NCI-H1694 (cell line): Measurements from ENCODE around the gene JPH4.
A peak's percentile ranks its signal among the peaks of the same experiment; 100 is the strongest.
"Not testable (repeated sequence)": the region's sequence is repeated elsewhere in the genome, so short reads cannot be mapped to it uniquely, and the experiment has no call there.

Source experiments
- DNase-seq: peaks from one replicate; lab custom pipeline; 2025; lab: John Stamatoyannopoulos, UW

The JPH4 gene

DNA sequence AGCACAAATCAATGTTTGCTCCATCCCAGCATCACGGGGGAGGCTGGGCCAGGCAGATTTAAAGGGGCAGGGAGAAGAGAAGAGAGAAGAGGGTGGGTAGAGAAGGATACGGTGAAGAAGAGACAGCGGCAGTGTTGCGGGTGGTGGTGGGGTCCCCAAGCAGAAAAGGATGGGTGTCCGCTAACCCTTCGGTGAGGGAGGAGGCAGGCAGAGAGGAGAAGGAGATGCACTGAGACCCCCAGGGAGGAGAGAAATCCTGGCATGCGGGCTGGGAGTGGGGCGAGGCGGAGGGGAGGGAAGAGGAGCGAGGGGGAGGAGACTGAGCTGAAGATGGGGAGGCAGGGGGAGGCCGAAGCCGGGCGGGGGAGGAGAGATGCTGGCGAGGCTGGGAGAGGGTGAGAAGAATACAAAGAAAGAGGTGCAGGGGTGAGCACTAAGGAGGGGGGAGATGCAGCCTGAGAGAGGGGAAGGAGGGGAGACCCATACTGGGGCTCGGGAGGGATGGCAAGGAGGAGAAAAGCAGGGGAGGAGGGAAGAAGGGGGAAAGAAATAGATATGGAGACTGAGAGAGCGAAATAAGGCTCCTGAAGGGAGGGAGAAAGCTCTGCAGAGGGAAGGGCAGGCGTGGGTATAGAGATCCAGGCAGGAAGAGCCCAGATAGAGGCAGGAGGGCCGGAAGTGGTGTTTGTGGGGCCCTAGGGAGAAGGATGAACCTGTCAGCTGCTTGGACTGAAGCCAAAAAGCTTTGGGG lies at the start of gene JPH4:
Gene JPH4 (minus strand): TSS at position 231 of the 751 bp plus-strand sequence. CDS start 1,337 bp downstream, outside the sequence.
- peak; percentile 19 for DNase-seq

DNA sequence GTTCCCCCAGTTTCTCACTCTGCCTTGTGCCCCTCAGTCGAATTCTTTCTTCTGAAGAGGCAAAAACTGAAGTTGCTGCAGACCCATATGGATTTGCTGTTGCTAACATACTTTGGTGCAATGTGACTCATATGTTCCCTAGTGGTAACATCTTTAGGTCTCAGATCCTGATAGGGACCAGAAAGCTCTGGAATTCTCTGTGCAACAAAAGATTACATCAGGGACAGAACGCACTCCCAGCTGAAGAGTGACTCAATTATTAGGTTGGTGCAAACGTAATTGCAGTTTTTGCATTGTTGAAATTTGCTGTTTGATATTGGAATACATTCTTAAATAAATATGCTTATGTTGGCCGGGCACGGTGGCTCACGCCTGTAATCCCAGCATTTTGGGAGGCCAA lies 49.4 kb upstream of the JPH4 start:
- DNase-seq: no peak

DNA sequence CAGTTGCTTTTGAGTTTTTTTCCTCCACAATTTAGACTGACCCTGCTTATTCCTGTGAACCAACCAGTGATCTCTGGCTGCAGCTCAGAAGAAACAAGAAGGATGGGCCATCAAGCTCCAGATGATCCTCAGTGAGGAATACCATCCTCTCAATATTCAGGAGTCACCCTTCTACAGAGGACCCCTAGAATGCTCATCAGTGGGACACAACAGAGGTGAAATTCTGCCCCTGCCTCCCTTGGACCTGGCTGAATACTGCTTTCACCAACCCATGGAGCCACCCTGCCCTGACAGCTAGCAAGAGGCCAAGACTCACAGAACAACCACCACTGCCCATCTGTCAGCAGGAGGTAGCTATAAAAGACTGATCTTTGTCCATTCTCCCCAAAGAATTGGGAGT lies 48.4 kb upstream of the JPH4 start:
- no peak for DNase-seq

DNA sequence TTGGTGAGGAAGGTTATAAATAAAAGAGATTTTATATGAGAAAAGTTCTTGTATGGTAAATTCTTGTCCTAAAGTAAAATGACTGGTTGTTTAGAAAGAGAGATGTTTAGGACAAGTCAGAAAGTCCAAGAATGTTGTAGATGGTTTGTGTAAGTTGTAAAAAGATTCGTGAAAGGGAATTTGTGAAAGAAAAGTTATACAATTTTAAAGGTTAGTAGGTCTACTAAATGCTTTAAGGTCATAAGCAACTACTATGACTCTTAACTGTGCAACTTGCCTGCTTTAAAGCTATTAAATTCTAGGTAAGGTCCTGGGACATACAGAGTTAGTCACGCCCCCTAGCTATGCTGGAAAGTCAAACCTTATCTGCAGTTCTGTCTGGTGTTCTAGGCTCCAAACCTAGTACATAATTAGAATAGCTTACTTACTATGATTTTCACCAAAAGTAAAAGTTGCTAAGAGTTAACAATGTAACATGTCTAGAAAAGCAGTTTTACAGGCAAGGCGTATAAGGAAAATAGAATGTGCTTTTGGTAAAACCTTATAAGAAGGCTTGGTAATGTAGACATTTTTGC lies 46.3 kb upstream of the JPH4 start:
- no peak for DNase-seq

DNA sequence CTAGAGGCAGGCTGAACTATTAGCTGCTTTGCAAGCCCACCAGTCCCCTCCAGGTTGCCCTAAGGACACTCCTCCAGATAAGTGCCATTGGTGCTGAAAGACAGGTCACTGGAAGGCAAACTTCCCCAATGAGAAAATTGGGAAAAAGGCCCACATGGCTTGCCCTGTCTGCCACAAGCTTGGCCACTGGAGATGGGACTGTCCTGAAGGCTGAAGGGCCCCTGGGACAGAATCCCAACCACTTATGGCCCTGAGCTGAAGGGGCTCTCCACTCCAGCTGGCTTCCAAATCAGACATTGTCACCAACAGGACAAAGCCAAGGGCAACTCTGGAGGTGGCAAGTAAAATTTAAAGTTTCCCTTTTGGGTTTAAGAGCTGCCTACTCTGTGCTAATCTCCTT lies 45.4 kb upstream of the JPH4 start:
- no peak for DNase-seq

DNA sequence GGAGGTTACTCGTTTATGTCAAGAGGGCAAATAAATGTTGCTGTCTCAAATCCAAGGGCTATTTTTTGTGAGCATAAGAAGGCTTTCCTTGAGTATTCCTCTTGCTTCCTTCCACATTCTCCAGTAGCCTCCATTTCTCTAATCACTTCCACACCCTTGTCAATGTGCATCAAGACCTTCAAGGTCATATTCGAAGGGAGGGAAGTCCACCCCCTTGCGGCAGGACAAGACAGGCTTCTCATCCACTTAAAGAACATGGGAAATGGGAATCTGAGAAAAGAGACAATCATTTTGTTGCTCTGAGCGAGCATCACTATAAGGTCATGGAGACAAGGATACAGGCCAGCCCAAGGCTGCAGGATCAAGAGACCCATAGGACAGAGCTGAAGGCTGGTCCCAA lies 44.4 kb upstream of the JPH4 start:
- no peak for DNase-seq

DNA sequence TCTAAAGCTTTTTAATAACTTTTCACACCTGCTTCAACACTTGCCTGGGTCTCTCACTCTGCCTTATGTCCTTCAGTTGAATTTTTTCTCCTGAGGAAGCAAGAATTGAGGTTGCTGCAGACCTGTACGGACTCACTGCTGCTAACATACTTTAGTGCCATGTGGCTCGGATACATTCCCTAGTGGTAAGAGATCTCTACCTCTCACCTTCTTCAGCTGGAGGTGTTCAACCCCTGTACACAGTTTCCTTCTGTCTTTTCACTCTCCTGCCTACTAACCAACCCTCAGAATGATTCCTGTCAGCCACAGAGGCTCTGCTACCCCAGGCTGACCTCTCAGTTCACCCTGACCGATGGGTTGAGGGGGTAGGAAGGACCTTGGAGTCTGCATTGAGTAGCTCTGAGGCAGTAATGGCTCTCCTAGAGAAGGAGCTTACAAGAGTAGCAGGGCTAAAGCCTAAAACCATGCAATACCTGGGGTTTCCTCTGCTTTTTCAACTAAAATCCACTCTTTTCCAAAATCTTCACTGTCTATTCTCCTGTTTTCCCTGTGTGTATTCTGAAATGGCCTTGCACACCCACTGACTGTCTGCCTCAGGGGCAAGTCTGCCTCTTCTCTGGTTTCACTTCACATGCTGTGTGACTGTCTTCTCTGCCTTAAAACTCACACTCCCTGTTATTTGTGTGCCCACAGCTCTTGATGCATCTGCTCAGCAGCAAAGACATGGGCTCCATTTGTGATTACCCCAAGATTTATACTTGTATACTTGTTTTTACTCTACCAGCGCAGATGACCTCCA lies 43.5 kb upstream of the JPH4 start:
- no peak for DNase-seq

DNA sequence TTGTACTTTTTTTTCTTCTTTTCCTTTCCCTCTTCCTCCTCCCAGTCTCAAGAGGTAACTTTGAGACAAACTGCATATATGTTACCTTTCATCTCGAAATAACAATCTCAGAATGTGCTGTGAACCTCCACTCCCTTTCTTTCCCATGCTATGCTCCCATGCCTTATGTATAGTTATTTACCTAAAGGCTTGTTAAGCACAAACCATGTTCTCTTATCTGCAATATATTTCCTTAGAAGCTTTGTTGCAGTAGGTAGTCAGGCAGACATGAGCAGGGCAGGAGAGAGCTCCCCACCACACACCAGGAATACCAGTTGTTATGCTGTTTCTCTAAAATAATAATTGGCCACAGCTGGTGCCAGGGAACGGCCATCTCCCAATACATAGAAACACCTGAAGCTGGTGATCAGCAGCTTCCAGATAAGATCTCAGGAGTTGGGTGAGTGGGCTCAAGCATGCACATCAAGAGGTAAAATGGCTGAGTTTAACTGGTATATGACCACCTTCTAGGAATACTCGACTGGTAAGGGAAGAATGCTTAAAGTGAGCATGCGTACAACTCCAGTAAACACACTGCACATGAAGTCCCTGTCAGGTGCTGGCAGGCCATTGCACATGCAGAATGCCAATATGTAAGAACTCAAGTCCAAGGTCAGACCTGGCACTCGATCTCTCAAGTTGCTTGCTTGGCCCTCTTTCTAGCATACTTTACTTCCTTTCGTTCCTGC lies 42.8 kb upstream of the JPH4 start:
- DNase-seq: no peak

DNA sequence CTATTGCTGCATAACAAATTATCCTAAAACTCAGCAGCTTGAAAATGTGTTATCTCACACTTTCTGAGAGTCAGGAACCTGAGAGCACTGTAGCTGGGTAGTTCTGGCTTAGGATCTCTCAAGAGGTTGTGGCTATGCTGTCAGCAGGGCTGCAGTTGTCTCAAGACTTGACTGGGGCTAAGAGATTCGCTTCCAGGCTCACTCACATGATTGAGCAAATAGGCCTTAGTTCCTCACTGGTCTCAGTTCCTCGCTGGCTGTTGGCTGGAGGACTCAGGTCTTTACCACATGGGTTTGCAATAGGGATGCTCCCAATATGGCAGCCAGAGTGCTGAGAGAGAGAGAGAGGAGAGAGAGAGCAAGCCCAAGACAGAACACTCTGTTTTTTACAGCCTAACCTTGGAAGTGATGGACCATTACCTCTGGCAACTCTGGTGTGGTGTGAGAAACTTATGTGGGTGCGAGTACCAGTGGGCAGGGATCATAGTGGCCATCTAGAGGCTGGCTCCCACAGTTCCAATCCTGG lies 41.6 kb upstream of the JPH4 start:
- no peak for DNase-seq

DNA sequence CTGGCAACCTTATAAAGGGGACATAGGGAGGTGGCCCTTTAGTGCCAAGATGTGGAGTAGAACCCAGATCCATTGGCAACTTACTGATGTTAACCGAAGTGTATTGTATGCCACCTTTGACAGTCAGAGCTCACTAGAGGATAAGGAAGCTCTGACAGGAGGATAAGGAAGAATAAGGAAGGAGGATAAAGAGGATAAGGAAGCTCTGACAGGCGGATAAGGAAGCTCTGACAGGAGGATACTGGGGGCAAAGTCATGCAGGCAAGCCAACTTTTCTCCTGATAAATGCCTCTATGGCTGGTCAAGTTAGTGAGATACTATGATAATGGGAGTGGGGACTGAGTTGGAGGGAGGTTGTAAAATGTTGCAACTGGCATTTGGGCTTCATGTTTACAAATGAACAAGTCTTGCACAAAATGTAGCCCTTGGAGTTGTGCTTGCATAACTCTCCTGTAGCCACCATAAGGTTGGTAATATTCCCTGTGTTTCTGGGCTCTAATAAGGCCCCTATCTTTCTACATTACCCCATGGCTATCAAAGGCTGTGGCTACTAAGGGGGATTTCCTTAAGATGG lies 39.9 kb upstream of the JPH4 start:
- DNase-seq: no peak

DNA sequence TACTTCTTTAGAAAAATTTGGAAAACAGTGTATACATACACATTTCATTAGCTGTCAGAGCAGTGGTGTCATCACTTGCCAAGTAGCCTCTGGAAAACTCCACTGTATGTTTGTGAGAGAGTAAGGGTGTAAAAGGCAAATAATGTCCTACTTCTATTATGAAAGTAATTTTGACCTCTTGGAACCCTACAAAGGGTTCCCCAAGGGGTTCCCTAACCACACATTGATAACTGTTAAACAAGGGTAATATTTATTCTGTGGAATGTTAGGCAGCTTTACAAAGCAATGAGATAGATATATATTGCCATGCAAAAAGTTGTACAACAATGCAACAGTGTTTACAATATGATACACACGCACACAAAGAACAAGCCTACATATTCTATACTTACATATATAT lies 38.9 kb upstream of the JPH4 start:
- no peak for DNase-seq

DNA sequence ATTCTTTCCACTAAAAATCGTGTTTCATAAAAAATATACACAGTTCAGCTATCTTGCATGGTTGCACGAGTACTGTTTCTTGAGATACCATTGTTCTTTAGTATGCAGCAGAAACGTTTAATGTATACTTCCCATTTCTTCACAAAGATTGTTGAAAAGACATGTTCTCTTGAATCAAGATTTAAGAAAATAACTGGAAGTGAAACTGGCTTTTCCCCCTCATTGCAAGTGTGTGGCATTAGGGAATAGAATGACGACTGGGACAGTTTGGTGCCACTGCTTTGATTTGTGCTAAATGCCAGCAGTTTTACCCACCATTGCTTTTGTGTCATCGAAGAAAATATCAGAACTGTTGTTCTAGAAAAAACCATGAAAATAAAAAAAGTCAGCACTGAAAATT lies 37.3 kb upstream of the JPH4 start:
- no peak for DNase-seq

DNA sequence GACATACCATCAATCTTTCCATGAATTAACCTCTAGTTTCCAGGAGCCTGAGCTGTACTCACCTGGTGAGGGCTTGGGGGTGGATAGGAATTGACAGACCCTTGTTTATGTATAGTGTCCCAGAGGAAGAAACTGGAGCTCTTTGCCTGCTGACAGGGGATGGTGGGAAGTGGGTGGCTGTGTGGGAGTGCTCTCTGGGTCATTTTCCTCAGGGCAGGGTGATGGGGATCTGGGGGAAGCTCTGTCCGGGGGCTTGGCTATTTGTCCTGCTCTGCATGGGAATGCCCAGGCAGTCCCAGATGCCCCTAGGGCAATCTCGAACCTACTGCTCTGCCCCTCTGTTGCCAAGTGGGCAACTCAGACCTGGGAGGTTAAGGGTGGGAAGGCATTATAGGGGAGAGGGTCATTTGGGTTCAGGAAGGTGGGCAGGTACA lies 35.8 kb upstream of the JPH4 start:
- no peak for DNase-seq

DNA sequence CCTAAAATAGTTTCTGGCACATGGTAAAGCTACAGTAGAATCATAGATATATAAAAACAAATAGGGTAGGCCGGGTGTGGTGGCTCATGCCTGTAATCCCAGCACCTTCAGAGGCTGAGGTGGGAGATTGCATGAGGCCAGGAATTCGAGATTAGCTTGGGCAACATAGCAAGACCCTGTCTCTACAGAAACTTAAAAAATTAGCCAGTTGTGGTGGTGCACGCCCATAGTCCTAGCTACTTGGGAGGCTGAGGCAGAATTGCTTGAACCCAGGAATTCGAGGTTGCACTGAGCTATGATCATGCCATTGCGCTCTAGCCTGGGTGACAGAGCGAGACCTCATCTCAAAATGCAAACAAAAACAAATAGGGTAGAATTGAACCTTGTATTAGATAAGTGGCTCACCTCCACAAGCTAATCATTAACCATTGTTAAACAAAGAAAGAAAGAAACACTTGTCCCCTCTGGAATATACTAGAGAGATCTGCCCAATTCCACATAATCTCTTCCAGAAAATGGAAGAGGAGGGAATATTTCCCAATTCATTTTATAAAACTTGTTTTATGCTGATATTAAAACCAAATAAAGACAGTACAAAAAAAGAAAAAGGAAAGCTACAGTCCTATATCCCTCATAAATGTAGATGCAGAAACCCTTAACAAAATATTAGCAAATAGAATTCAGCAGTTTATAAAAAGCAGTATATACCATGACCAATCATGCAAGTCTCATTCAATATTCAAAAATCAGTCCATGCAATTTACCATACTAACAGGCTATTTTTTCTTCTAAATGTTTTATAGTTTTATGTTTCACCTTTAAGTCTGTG lies 34.9 kb upstream of the JPH4 start:
- DNase-seq: no peak

DNA sequence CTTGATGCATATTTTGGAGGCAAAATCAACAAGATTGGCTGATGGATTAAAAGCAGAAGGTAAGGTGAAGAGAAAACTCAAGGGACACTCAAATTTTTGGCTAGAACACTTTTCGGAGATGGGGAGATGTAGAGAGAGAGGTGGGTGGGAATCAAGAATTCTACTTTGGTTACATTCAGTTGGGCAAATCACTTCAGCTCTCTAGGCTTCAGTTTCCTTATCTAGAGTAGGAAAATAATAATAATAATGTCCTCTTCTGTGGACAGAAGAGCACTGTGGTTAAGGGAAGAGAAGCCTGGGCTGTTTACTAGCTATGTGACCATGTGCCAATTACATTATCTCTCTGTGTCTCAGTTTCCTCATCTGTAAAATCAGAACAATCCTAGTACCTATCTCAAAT lies 34.2 kb upstream of the JPH4 start:
- DNase-seq: no peak

DNA sequence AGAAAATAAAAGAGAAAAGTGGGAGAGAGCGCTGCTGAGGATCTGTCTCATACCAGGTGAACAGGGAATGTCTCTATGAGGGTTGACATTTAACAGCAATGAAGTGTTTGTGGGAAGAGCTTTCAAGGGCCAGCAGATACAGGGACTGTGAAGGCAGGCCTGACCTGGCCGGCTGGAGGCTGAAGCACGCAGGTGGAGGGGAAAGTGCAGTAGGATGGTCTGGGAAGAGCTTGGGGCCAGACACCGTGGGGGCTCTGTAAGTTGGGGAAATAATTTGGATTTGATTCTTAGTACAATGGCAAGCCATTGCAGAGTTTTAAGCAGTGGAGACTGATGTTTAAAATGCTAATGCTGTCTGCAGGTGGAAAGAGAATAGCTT lies 33.8 kb upstream of the JPH4 start:
- DNase-seq: no peak

DNA sequence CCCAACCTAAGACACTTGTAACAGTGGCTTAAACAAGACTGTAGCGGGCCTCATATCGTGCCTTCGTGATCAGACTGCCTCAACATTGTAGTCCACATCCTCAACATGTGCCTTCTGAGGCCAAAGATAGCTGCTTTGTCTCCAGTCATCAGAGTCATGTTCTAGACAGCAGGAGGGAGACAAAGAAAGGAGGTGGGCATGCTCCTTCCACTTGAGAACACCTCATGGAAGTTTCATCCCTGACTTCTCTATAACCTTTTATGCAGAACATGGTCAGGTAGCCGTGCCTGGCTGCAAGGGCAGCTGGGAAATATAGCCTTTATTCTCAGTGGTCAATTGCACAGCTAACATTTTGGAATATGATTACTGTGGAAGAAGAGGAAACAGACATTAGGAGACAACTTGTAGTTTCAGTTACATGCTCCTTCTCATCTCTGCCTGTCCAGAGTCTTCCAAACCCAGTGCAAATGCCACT lies 32.3 kb upstream of the JPH4 start:
- no peak for DNase-seq

DNA sequence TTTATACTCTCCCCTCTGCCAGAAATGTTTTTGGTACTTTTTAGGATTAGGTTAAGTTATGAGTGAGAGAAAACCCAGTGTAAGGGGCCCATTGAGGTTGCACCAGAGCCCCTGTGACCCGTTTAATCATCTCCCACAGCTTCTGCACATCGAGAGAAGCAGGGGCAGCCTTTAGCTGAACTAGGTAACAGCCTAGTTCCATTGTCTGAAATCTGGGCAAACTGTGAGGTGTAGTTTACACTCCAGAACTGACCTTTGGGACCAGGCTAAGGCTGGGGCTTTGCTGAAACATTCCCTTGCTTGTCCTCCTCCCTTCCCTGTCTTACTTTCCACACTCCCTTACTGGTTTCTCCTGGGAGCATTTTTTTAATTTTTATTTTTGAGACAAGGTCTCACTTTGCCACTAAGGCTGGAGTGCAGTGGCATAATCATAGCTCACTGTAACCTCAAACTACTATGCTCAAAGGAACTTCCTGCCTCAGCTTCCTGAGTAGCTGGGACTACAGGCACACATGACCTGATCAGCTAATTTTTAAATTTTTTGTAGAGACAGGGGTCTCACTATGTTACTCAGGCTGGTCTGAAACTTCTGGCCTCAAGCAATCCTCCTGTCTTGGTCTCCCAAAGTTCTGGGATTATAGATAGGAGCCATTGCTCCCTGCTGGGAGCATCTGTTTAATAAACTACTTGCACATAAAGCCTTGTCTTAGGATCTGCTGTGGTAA lies 31.7 kb upstream of the JPH4 start:
- DNase-seq: no peak

DNA sequence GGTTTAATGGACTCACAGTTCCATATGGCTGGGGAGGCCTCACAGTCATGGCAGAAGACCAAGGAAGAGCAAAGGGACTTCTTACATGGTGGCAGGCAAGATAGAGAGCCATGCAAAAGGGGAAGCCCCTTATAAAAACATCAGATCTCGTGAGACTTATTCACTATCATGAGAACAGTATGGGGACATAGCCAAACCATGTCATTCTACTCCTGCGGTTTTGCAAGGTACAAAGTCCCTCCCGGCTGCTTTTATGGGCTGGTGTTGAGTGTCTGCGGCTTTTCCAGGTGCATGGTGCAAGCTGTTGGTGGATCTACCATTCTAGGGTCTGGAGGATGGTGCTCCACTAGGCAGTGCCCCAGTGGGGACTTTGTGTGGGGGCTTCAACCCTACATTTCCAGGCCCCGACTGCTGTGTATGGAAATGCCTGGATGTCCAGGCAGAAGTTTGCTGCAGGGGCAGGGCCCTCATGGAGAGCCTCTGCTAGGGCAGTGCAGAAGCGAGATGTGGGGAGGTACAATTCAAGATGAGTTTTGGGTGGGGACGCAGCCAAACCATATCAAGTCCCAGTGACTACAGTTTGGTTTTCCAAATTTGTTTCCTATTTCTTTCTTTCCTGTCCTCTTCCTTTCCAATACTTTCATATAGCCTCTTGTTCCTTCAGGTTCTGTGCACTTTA lies 31.0 kb upstream of the JPH4 start:
- DNase-seq: not testable (repeated sequence)

DNA sequence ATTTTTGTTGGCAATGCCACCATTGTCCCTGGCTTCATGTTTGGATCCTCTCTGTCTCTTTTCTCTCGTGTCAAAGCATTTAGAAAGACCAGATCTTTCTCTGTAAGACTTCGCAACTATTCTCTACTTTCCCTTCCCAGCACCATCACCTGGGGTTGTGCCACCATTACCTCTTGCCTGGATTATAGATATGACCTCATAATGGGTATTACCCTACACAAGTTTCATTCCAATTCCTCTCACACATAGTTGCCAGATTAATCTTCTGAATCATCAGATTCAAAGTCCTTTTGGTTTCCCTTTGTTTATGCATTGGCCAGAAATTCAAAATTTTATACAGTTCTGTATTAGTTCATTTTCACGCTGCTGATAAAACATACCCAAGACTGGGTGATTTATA lies 30.4 kb upstream of the JPH4 start:
- no peak for DNase-seq
